Colonic mucosa (tissue), 4 donors: ENCODE measurements around the gene AKAP6. TPM values are rescaled to one million over a fixed set of nuclear protein-coding genes. Genes with fewer than 3 reads are reported as not detected.

Source experiments
- DNase-seq: peaks from one replicate; pipeline ENCODE4 v3.0.0-alpha.2; 2020
- H3K27ac ChIP-seq: fragments of 200-600 bp; one replicate; pipeline ENCODE4 v1.8.0; 2021
- H3K27me3 ChIP-seq: fragments of 200-600 bp; one replicate; pipeline ENCODE4 v1.8.0; 2021
- H3K36me3 ChIP-seq: fragments of 200-600 bp; one replicate; pipeline ENCODE4 v1.8.0; 2021
- H3K4me1 ChIP-seq: fragments of 200-600 bp; one replicate; pipeline ENCODE4 v1.8.0; 2021; ENCODE audit warnings: mild to moderate bottlenecking
- H3K4me3 ChIP-seq: fragments of 200-600 bp; one replicate; pipeline ENCODE4 v1.8.0; 2021
- H3K9ac ChIP-seq, 2 donors: one replicate each; pipeline ENCODE4 v1.7.0; 2013; ENCODE audit warnings: control low read depth in 2 of 2, low read depth in 2 of 2, low read length in 2 of 2
- H3K9me3 ChIP-seq: fragments of 200-600 bp; one replicate; pipeline ENCODE4 v1.8.0; 2021
- CTCF ChIP-seq: fragments of 200-600 bp; IDR thresholded peaks from one replicate; pipeline ENCODE4 v1.8.0; 2022; ENCODE audit warnings: antibody characterized with exemption, mild to moderate bottlenecking
- intact Hi-C: fragments of 100-400 bp; cut with DNase I; formaldehyde crosslinking; loops from one replicate; pipeline ENCODE4 v1.14.1; 2022
- total RNA-seq, 2 donors: library from RNA; stranded (reverse); fragmentation: NEBNext Ultra II Directional in 1 of 2; extraction: Animal tissue kit (Norgen Biotek cat#: 25700) in 1 of 2; gene quantifications; one replicate each; pipeline ENCODE4 v1.2.1, GENCODE V29; 2021
- donor health status: healthy.
- donor health status: DM: no; HTN: no; CAD: no.
- donor health status: DM: no; HTN: no; CAD: no.

Gene AKAP6
- total RNA-seq, 2 donors from 2014 or later: 1.3 to 10.3 TPM

DNA sequence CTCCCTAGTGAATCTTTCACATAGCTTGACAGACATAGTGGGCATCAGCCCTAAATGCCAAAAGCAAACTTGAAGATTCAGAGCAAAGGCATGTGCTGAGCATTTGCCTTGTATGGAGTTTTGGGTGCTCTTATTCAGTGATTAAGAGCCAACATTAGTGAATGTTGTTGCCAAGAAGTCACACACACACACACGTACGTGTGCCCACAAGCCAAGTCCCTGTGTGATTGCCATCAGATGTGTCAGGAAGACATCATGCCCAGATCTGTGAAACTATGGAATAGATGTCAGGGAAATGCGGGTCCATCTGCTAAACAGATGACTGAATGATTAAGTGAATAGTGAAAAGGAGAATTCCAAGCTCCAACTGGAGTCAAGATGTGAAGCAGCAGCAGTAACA, 149.0 kb downstream of the AKAP6 start:
- Histone ChIP-seq H3K27ac (no peak overlapping the region), H3K9me3 (no peaks in the 10 kb centered on the region), H3K4me3 (no peak overlapping the region), H3K36me3 (no peaks in the 10 kb centered on the region), H3K9ac (no peak overlapping the region), H3K4me1 (no peaks in the 10 kb centered on the region), H3K27me3 (no peaks in the 10 kb centered on the region)
- no peak for TF ChIP-seq CTCF
- intact Hi-C loops: no loop called here
- no peak for DNase-seq

- TF ChIP-seq CTCF: no peak
- intact Hi-C loops: no loop called here
- H3K4me3 ChIP-seq: no peak overlapping the region
- no peak for DNase-seq
- no peaks in the 10 kb centered on the region for H3K27me3 ChIP-seq
- H3K36me3 ChIP-seq: no peaks in the 10 kb centered on the region
- no peak overlapping the region for H3K9ac ChIP-seq
- H3K27ac ChIP-seq: no peak overlapping the region
- H3K9me3 ChIP-seq: no peaks in the 10 kb centered on the region
- no peaks in the 10 kb centered on the region for H3K4me1 ChIP-seq
Observed at GRCh38 chr14:32480337-32480736, 151.2 kb downstream of the AKAP6 start.

DNA sequence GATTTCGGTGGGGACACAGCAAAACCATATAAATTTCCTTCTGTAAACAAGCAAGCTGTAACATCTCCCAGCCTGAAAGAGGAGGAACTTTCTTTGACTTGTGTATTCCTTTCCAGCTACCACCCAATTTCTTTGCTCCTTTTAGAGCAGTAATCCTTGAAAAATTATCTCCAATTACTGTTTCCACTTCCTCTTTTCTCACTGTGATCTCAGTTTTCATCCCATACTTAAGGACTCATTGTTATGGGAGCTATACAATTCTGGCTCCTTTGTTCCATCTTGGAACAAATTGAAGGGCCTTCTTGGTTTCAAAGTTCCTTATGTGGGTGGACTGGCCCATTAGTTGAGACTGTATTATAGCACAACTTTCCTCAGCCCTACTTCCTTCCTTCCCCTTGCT, 152.6 kb downstream of the AKAP6 start:
- no peaks in the 10 kb centered on the region for H3K4me1 ChIP-seq
- no peak overlapping the region for H3K27ac ChIP-seq
- H3K36me3 ChIP-seq: no peaks in the 10 kb centered on the region
- intact Hi-C loops: no loop called here
- H3K4me3 ChIP-seq: no peak overlapping the region
- no peaks in the 10 kb centered on the region for H3K27me3 ChIP-seq
- TF ChIP-seq CTCF: no peak
- DNase-seq: no peak
- no peaks in the 10 kb centered on the region for H3K9me3 ChIP-seq
- H3K9ac ChIP-seq: no peak overlapping the region

- H3K9ac ChIP-seq: no peak overlapping the region
- intact Hi-C loops: no loop called here
- H3K27ac ChIP-seq: no peak overlapping the region
- no peak for DNase-seq
- H3K9me3 ChIP-seq: no peaks in the 10 kb centered on the region
- H3K27me3 ChIP-seq: no peaks in the 10 kb centered on the region
- H3K36me3 ChIP-seq: no peaks in the 10 kb centered on the region
- no peak overlapping the region for H3K4me3 ChIP-seq
- TF ChIP-seq CTCF: no peak
- no peaks in the 10 kb centered on the region for H3K4me1 ChIP-seq
Observed at GRCh38 chr14:32491416-32492016, 162.4 kb downstream of the AKAP6 start.

DNA sequence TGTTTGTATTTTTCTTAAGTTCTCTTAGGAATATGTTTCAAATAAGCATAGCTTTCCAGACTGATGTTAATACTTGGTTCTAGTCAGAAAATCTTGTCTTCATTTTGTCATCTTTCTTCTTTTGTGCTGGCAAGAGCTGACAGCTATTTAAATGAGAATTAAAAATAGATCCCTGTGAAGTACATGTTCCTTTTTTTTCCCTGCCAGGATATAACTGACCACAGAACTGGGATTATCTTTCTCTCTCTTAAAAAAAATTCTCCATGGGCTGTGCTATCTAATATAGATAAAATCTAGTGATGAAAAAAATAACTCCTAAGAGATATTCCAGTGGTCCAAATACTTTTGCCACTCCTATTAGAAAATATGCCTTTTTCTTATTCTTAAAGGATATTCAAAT, 163.4 kb downstream of the AKAP6 start:
- Histone ChIP-seq H3K9ac (no peak overlapping the region), H3K27me3 (no peaks in the 10 kb centered on the region), H3K4me3 (no peak overlapping the region), H3K27ac (no peak overlapping the region), H3K36me3 (no peaks in the 10 kb centered on the region), H3K4me1 (no peaks in the 10 kb centered on the region), H3K9me3 (no peaks in the 10 kb centered on the region)
- TF ChIP-seq CTCF: no peak
- no peak for DNase-seq
- intact Hi-C loops: no loop called here
